MM.1S (cell line): ENCODE measurements around the gene CCZ1.
"Not testable (repeated sequence)": the region's sequence is repeated elsewhere in the genome, so short reads cannot be mapped to it uniquely, and the experiment has no call there.

Experiments used
- DNase-seq: peaks from one replicate; pipeline ENCODE4 v3.0.0-alpha.2; 2015
- H2AFZ ChIP-seq: fragments of 300-600 bp; sonication (generic); 2 replicates; pipeline ENCODE4 v1.6.0; 2016; ENCODE audit warnings: antibody characterized with exemption, low read length
- H3F3A ChIP-seq: fragments of 300-600 bp; sonication (generic); 2 replicates; pipeline ENCODE4 v1.6.1; 2016; ENCODE audit warnings: mild to moderate bottlenecking, antibody characterized with exemption, low read length, moderate library complexity, mixed read lengths; ENCODE audit not compliant: insufficient read depth
- H3K27ac ChIP-seq: fragments of 300-600 bp; sonication (generic); 2 replicates; pipeline ENCODE4 v1.5.1; 2016; ENCODE audit warnings: mild to moderate bottlenecking, low read length
- H3K27me3 ChIP-seq: fragments of 300-600 bp; sonication (generic); replicated peaks from 2 replicates; pipeline ENCODE4 v1.6.0; 2016; ENCODE audit warnings: low read length; ENCODE audit not compliant: insufficient read depth
- H3K36me3 ChIP-seq: fragments of 300-600 bp; sonication (generic); replicated peaks from 2 replicates; pipeline ENCODE4 v1.6.1; 2016; ENCODE audit warnings: mild to moderate bottlenecking, low read length, mixed read lengths; ENCODE audit not compliant: insufficient read depth
- H3K4me1 ChIP-seq: fragments of 300-600 bp; sonication (generic); 2 replicates; pipeline ENCODE4 v1.6.1; 2016; ENCODE audit warnings: low read length, mixed read lengths
- H3K4me2 ChIP-seq: fragments of 300-600 bp; sonication (generic); 2 replicates; pipeline ENCODE4 v1.6.0; 2016; ENCODE audit warnings: low read depth, low read length
- H3K4me3 ChIP-seq: fragments of 300-600 bp; sonication (generic); 2 replicates; pipeline ENCODE4 v1.5.1; 2016; ENCODE audit warnings: low read length, mixed read lengths
- H3K79me2 ChIP-seq: fragments of 300-600 bp; sonication (generic); 2 replicates; pipeline ENCODE4 v1.6.1; 2016; ENCODE audit warnings: mixed run types, low read length, mixed read lengths
- H3K9ac ChIP-seq: fragments of 300-600 bp; sonication (generic); 2 replicates; pipeline ENCODE4 v1.6.1; 2016; ENCODE audit warnings: low read length, mixed read lengths
- H3K9me2 ChIP-seq: fragments of 300-600 bp; sonication (generic); replicated peaks from 2 replicates; pipeline ENCODE4 v1.6.1; 2016; ENCODE audit warnings: mild to moderate bottlenecking, low read length, mixed read lengths; ENCODE audit not compliant: insufficient read depth
- H3K9me3 ChIP-seq: fragments of 300-600 bp; sonication (generic); replicated peaks from 2 replicates; pipeline ENCODE4 v1.6.1; 2016; ENCODE audit warnings: mild to moderate bottlenecking, low read length, mixed read lengths; ENCODE audit not compliant: insufficient read depth
- H4K20me1 ChIP-seq: fragments of 300-600 bp; sonication (generic); 2 replicates; pipeline ENCODE4 v1.6.1; 2016; ENCODE audit warnings: mild to moderate bottlenecking, low read length, moderate library complexity, mixed read lengths; ENCODE audit not compliant: insufficient read depth
- CTCF ChIP-seq: fragments of 300-600 bp; sonication (generic); IDR thresholded peaks from 2 replicates; pipeline ENCODE4 v1.5.1; 2016; ENCODE audit warnings: antibody characterized with exemption, low read length, mixed read lengths
- EZH2 ChIP-seq: fragments of 300-600 bp; sonication (generic); optimal IDR thresholded peaks from 2 replicates; pipeline ENCODE3; 2017; ENCODE audit warnings: low read depth, mild to moderate bottlenecking, antibody characterized with exemption, low read length, mixed read lengths
- EZH2phosphoT487 ChIP-seq: fragments of 300-600 bp; sonication (generic); IDR thresholded peaks from 2 replicates; pipeline ENCODE4 v1.6.1; 2018; ENCODE audit warnings: antibody characterized with exemption, low read length

CCZ1 gene

GRCh38 chr7:5898480-5899224 is at the start of gene CCZ1:
TSS of gene CCZ1 (plus strand) at chr7:5898733. CDS start at chr7:5898800, 67 bp downstream.
- H3K36me3 ChIP-seq, H4K20me1 ChIP-seq, H3K9me2 ChIP-seq, H3K4me1 ChIP-seq, H3F3A ChIP-seq, H3K79me2 ChIP-seq, H3K9me3 ChIP-seq, H3K27me3 ChIP-seq, H3K27ac ChIP-seq: not testable (repeated sequence)
- peak; percentile 40 for DNase-seq
- Histone ChIP-seq H3K4me3 (peak within 1 kb of the TSS; percentile 45; the same call in 1 of the 2 replicates), H3K4me2 (peak within 1 kb of the TSS; percentile 18; the same call in 1 of the 2 replicates), H2AFZ (0 out of 2 replicates have a peak within 1 kb of the TSS, but pooled peaks have one; percentile 35), H3K9ac (peak within 1 kb of the TSS; percentile 37; the same call in 1 of the 2 replicates)
- 0 out of 2 replicates have a peak, but pooled peaks have one; percentile 5 for TF ChIP-seq CTCF

- Histone ChIP-seq H3K36me3 (no peaks in the 10 kb centered on the region), H4K20me1 (no peaks in the 10 kb centered on the region), H3K4me1 (no peaks in the 10 kb centered on the region), H2AFZ (no peak overlapping the region), H3K9me2 (no peaks in the 10 kb centered on the region), H3K9me3 (no peaks in the 10 kb centered on the region), H3K27me3 (no peaks in the 10 kb centered on the region), H3K79me2 (no peaks in the 10 kb centered on the region), H3K9ac (no peak overlapping the region), H3K27ac (no peak overlapping the region), H3F3A (no peaks in the 10 kb centered on the region), H3K4me3 (no peak overlapping the region), H3K4me2 (no peak overlapping the region)
- DNase-seq, result no peak
- TF ChIP-seq EZH2phosphoT487 (no peak), CTCF (no peak), EZH2 (no peak)
Measured at GRCh38 chr7:5850944-5851343, 47.6 kb upstream of the CCZ1 start.

- TF ChIP-seq EZH2phosphoT487 (no peak), CTCF (no peak), EZH2 (no peak)
- Histone ChIP-seq H3K27ac (no peak overlapping the region), H4K20me1 (no peaks in the 10 kb centered on the region), H2AFZ (no peak overlapping the region), H3K4me1 (peaks cover 10% of the 10 kb centered on the region), H3K4me3 (no peak overlapping the region), H3K9me2 (no peaks in the 10 kb centered on the region), H3K27me3 (no peaks in the 10 kb centered on the region), H3K36me3 (no peaks in the 10 kb centered on the region), H3K79me2 (no peaks in the 10 kb centered on the region), H3F3A (peaks cover 19% of the 10 kb centered on the region), H3K9me3 (no peaks in the 10 kb centered on the region), H3K9ac (no peak overlapping the region), H3K4me2 (no peak overlapping the region)
- DNase-seq, result no peak
Measured at GRCh38 chr7:5854738-5855137, 43.8 kb upstream of the CCZ1 start.

GRCh38 chr7:5857041-5857575 is 41.4 kb upstream of the CCZ1 start:
- H3K9ac ChIP-seq, H3K4me1 ChIP-seq, H3K9me2 ChIP-seq, H3K27ac ChIP-seq, H3K79me2 ChIP-seq, H2AFZ ChIP-seq, H4K20me1 ChIP-seq, H3K4me3 ChIP-seq, DNase-seq, H3K4me2 ChIP-seq, H3K36me3 ChIP-seq, H3K9me3 ChIP-seq, H3K27me3 ChIP-seq: not testable (repeated sequence)
- H3F3A ChIP-seq, result peaks cover 19% of the 10 kb centered on the region

- not testable (repeated sequence) for H3K9me2 ChIP-seq, H3K9me3 ChIP-seq
Measured at GRCh38 chr7:5858494-5858893, 40.0 kb upstream of the CCZ1 start.

More at GRCh38 chr7:5858494-5858893, 40.0 kb upstream of the CCZ1 start:
- peak; percentile 94 for DNase-seq
- H3K9ac ChIP-seq, H3K36me3 ChIP-seq, H3K4me1 ChIP-seq, H4K20me1 ChIP-seq, H3K79me2 ChIP-seq, H3K27me3 ChIP-seq: not testable (repeated sequence)
- Histone ChIP-seq H3F3A (peaks cover 19% of the 10 kb centered on the region), H2AFZ (peak overlapping the region; percentile 77; the same call in 1 of the 2 replicates), H3K4me3 (peak overlapping the region; percentile 33; the same call in 1 of the 2 replicates), H3K27ac (peak overlapping the region; percentile 73; the same call in 1 of the 2 replicates), H3K4me2 (peak overlapping the region; percentile 45; the same call in 1 of the 2 replicates)
